Liver (tissue), 9 donors: ENCODE data around the gene DPYD. TPM values are rescaled to one million over a fixed set of nuclear protein-coding genes. Genes with fewer than 3 reads are reported as not detected.

Experiments
- DNase-seq: peaks from one replicate; pipeline ENCODE4 v3.0.0-alpha.2; 2017; ENCODE audit warnings: low spot score
- H3K27ac ChIP-seq, 2 donors: one replicate each; pipeline ENCODE4 v1.7.0; 2013; ENCODE audit warnings: inconsistent platforms in 2 of 2, low read length in 2 of 2, control low read depth in 1 of 2, low read depth in 1 of 2, mild to moderate bottlenecking in 1 of 2
- H3K27me3 ChIP-seq, 4 donors: one replicate each; pipeline versions ENCODE4 v1.6.1 to v1.7.0; 2013; ENCODE audit warnings: low read length in 3 of 4, inconsistent platforms in 1 of 4, mild to moderate bottlenecking in 1 of 4, moderate library complexity in 1 of 4; ENCODE audit not compliant: control insufficient read depth in 4 of 4, insufficient read depth in 4 of 4
- H3K36me3 ChIP-seq, 4 donors: one replicate each; pipeline versions ENCODE4 v1.6.1 to v1.7.0; 2013; ENCODE audit warnings: low read length in 3 of 4, mild to moderate bottlenecking in 3 of 4, low read depth in 1 of 4, moderate library complexity in 1 of 4; ENCODE audit not compliant: control insufficient read depth in 4 of 4, insufficient read depth in 3 of 4
- H3K4me1 ChIP-seq, 4 donors: one replicate each; pipeline versions ENCODE4 v1.6.1 to v1.7.0; 2013; ENCODE audit warnings: low read length in 3 of 4, mild to moderate bottlenecking in 3 of 4, moderate library complexity in 1 of 4; ENCODE audit not compliant: control insufficient read depth in 4 of 4, insufficient read depth in 4 of 4
- H3K4me3 ChIP-seq, 3 donors: one replicate each; pipeline versions ENCODE4 v1.6.1 to v1.7.0; 2013; ENCODE audit warnings: low read length in 3 of 3, control low read depth in 1 of 3, low read depth in 1 of 3, mild to moderate bottlenecking in 1 of 3
- H3K9ac ChIP-seq, 2 donors: one replicate each; pipeline ENCODE4 v1.7.0; 2013; ENCODE audit warnings: low read length in 2 of 2, mild to moderate bottlenecking in 2 of 2, moderate library complexity in 2 of 2, control low read depth in 1 of 2, low read depth in 1 of 2
- H3K9me3 ChIP-seq, 4 donors: one replicate each; pipeline versions ENCODE4 v1.6.1 to v1.7.0; 2013; ENCODE audit warnings: low read length in 3 of 4; ENCODE audit not compliant: control insufficient read depth in 4 of 4
- EGR1 ChIP-seq, 2 donors: IDR thresholded peaks; 2 replicates each; pipeline ENCODE4 v1.6.1; 2016 to 2018; ENCODE audit warnings: antibody characterized with exemption in 2 of 2, low read depth in 2 of 2
- FOXA1 ChIP-seq: IDR thresholded peaks from 2 replicates; pipeline ENCODE4 v1.6.1; 2016; ENCODE audit warnings: antibody characterized with exemption
- FOXA2 ChIP-seq: IDR thresholded peaks from 2 replicates; pipeline ENCODE4 v1.6.1; 2016; ENCODE audit warnings: antibody characterized with exemption
- GABPA ChIP-seq, 2 donors: IDR thresholded peaks in 1 of 2; conservative IDR thresholded peaks in 1 of 2; 2 replicates each; pipeline ENCODE4 v1.6.1; 2016; ENCODE audit warnings: antibody characterized with exemption in 2 of 2, mild to moderate bottlenecking in 1 of 2, moderate library complexity in 1 of 2
- HNF4A ChIP-seq, 2 donors: conservative IDR thresholded peaks; 2 replicates each; pipeline ENCODE4 v1.6.1; 2016; ENCODE audit warnings: antibody characterized with exemption in 2 of 2, mild to moderate bottlenecking in 2 of 2
- HNF4G ChIP-seq: IDR thresholded peaks from 2 replicates; pipeline ENCODE4 v1.6.1; 2016; ENCODE audit warnings: antibody characterized with exemption
- JUND ChIP-seq, 2 donors: IDR thresholded peaks; 2 replicates each; pipeline ENCODE4 v1.6.1; 2016; ENCODE audit warnings: antibody characterized with exemption in 2 of 2
- NR2F2 ChIP-seq: IDR thresholded peaks from 2 replicates; pipeline ENCODE4 v1.6.1; 2016; ENCODE audit warnings: antibody characterized with exemption
- RAD21 ChIP-seq, 2 donors: IDR thresholded peaks; 2 replicates each; pipeline ENCODE4 v1.6.1; 2016; ENCODE audit warnings: antibody characterized with exemption in 2 of 2, mild to moderate bottlenecking in 2 of 2
- RXRA ChIP-seq, 2 donors: IDR thresholded peaks; 2 replicates each; pipeline ENCODE4 v1.6.1; 2017 to 2018; ENCODE audit warnings: antibody characterized with exemption in 2 of 2, mild to moderate bottlenecking in 1 of 2
- SP1 ChIP-seq: IDR thresholded peaks from 2 replicates; pipeline ENCODE4 v1.6.1; 2018; ENCODE audit warnings: antibody characterized with exemption, mild to moderate bottlenecking
- TAF1 ChIP-seq: conservative IDR thresholded peaks from 2 replicates; pipeline ENCODE4 v1.6.1; 2016; ENCODE audit warnings: antibody characterized with exemption, mild to moderate bottlenecking
- YY1 ChIP-seq: IDR thresholded peaks from 2 replicates; pipeline ENCODE4 v1.6.1; 2016; ENCODE audit warnings: antibody characterized with exemption, mild to moderate bottlenecking
- WGBS: extraction: QIAGEN DNeasy Blood & Tissue Kit; methylation state at CpG from one replicate; pipeline ENCODE4 v1.1.7; 2013; 5-methylcytosine and 5-hydroxymethylcytosine counted together
- polyA plus RNA-seq, 2 donors: library from polyadenylated mRNA; stranded (reverse) in 1 of 2; unstranded in 1 of 2; fragments of 200-250 nt in 1 of 2; fragments of >200 nt in 1 of 2; fragmentation: Nextera tagmentation in 1 of 2; extraction: Ambion mirVana in 1 of 2; gene quantifications; one replicate each; pipeline versions ENCODE4 v1.2.1 to v1.2.3, GENCODE V29; 2013 to 2015
- total RNA-seq, 2 donors: library from RNA; depleted of rRNA; stranded (reverse); fragments of >200 nt; gene quantifications; one replicate each; pipeline ENCODE4 v1.2.3, GENCODE V29; 2014
- TF ChIP-seq, protein P1 (sequence below): IDR thresholded peaks from 2 replicates; pipeline ENCODE4 v1.6.1; 2016; ENCODE audit warnings: antibody characterized with exemption, mild to moderate bottlenecking
- TF ChIP-seq, protein P2 (sequence below): IDR thresholded peaks from 2 replicates; pipeline ENCODE4 v1.6.1; 2016; ENCODE audit warnings: antibody characterized with exemption
- TF ChIP-seq, protein P3 (sequence below): fragments of 150-350 bp; IDR thresholded peaks from 2 replicates; pipeline ENCODE4 v1.5.1; 2017; ENCODE audit warnings: improper control_type of control experiment, low read depth, low read length; ENCODE audit not compliant: missing input control
- TF ChIP-seq, protein P4 (sequence below): IDR thresholded peaks from 2 replicates; pipeline ENCODE4 v1.6.1; 2016; ENCODE audit warnings: antibody characterized with exemption
- TF ChIP-seq, protein P5 (sequence below): IDR thresholded peaks from 2 replicates; pipeline ENCODE4 v1.6.1; 2016; ENCODE audit warnings: antibody characterized with exemption
- donor health status: healthy.
- donor health status: healthy.
- donor health status: healthy.
- donor health status: healthy.
- donor health status: healthy.

Gene DPYD
- total and polyA plus RNA-seq, 4 donors: 16.2 to 142 (median 47.0) TPM

DNA sequence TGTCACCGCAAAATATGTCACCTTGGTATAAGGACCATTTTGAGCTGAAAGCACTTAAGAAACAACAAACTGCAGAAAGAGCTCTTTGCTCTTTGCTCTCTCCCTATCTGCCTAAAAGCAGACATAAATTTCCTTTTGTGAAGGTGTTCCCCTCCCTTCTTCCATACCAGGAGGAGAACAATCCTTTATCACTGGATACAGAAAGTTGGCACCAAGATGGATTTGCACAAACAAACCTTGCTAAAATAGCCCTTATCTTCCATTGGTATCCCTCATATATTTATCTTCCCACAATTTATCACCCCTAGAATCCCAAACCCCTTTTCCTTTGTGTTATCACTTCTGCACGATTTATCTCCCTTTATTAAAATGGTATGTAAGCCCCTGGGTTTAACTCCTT lies 51.4 kb downstream of the DPYD start:
- Histone ChIP-seq H3K27me3 (no peaks in the 10 kb centered on the region), H3K27ac (no peak overlapping the region), H3K4me3 (no peak overlapping the region), H3K9ac (no peak overlapping the region), H3K9me3 (no peaks in the 10 kb centered on the region), H3K36me3 (peaks cover 0 to 5% (median under 1%) of the 10 kb centered on the region in 4 donors), H3K4me1 (no peaks in the 10 kb centered on the region)
- no peak for DNase-seq
- TF ChIP-seq FOXA2 (no peak), HNF4G (no peak), SP1 (no peak), HNF4A (conservative IDR thresholded peaks at IDR 0.05) (no peak), FOXA1 (no peak), RAD21 (IDR thresholded peaks at IDR 0.05) (no peak)
- TF ChIP-seq, protein P1, sequence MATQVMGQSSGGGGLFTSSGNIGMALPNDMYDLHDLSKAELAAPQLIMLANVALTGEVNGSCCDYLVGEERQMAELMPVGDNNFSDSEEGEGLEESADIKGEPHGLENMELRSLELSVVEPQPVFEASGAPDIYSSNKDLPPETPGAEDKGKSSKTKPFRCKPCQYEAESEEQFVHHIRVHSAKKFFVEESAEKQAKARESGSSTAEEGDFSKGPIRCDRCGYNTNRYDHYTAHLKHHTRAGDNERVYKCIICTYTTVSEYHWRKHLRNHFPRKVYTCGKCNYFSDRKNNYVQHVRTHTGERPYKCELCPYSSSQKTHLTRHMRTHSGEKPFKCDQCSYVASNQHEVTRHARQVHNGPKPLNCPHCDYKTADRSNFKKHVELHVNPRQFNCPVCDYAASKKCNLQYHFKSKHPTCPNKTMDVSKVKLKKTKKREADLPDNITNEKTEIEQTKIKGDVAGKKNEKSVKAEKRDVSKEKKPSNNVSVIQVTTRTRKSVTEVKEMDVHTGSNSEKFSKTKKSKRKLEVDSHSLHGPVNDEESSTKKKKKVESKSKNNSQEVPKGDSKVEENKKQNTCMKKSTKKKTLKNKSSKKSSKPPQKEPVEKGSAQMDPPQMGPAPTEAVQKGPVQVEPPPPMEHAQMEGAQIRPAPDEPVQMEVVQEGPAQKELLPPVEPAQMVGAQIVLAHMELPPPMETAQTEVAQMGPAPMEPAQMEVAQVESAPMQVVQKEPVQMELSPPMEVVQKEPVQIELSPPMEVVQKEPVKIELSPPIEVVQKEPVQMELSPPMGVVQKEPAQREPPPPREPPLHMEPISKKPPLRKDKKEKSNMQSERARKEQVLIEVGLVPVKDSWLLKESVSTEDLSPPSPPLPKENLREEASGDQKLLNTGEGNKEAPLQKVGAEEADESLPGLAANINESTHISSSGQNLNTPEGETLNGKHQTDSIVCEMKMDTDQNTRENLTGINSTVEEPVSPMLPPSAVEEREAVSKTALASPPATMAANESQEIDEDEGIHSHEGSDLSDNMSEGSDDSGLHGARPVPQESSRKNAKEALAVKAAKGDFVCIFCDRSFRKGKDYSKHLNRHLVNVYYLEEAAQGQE: no peak
- TF ChIP-seq, protein P2, sequence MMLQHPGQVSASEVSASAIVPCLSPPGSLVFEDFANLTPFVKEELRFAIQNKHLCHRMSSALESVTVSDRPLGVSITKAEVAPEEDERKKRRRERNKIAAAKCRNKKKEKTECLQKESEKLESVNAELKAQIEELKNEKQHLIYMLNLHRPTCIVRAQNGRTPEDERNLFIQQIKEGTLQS: no peak
- TF ChIP-seq, protein P3, sequence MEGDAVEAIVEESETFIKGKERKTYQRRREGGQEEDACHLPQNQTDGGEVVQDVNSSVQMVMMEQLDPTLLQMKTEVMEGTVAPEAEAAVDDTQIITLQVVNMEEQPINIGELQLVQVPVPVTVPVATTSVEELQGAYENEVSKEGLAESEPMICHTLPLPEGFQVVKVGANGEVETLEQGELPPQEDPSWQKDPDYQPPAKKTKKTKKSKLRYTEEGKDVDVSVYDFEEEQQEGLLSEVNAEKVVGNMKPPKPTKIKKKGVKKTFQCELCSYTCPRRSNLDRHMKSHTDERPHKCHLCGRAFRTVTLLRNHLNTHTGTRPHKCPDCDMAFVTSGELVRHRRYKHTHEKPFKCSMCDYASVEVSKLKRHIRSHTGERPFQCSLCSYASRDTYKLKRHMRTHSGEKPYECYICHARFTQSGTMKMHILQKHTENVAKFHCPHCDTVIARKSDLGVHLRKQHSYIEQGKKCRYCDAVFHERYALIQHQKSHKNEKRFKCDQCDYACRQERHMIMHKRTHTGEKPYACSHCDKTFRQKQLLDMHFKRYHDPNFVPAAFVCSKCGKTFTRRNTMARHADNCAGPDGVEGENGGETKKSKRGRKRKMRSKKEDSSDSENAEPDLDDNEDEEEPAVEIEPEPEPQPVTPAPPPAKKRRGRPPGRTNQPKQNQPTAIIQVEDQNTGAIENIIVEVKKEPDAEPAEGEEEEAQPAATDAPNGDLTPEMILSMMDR: no peak
- 40% methylated on average over 2 of the region's 2 CpGs for WGBS

DNA sequence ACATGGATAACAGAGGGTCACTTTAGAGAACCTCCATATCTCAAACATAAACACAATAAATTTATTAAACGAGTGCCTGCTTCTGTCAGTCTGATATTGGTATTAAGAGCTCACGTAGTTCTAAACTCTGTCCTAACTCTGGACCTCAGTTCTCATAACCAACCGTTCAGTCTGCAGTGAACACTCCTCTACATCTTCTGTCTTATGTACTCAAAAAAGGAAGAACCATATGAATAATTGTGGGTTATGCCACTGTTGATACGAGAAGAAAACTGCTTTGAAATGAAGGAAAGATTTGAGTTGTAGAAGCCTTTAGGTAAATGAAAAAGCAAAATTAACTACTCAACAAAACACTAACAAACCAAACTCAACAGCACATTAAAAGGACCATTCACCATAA lies 53.7 kb downstream of the DPYD start:
- no peak overlapping the region for H3K4me3 ChIP-seq
- H3K27me3 ChIP-seq: no peaks in the 10 kb centered on the region
- TF ChIP-seq, protein P2: no peak
- TF ChIP-seq, protein P4, sequence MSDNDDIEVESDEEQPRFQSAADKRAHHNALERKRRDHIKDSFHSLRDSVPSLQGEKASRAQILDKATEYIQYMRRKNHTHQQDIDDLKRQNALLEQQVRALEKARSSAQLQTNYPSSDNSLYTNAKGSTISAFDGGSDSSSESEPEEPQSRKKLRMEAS: no peak
- no peak for TF ChIP-seq FOXA2
- TF ChIP-seq SP1: no peak
- no peak for TF ChIP-seq EGR1 (IDR thresholded peaks at IDR 0.05; ENCODE audit: low read depth in 2 of 2)
- no peak for TF ChIP-seq GABPA (IDR thresholded peaks at IDR 0.05 in 1 of 2, conservative IDR thresholded peaks at IDR 0.05 in 1 of 2)
- TF ChIP-seq HNF4A (conservative IDR thresholded peaks at IDR 0.05): no peak
- TF ChIP-seq FOXA1: no peak
- no peak for TF ChIP-seq RXRA (IDR thresholded peaks at IDR 0.05)
- TF ChIP-seq NR2F2: no peak
- TF ChIP-seq, protein P5, sequence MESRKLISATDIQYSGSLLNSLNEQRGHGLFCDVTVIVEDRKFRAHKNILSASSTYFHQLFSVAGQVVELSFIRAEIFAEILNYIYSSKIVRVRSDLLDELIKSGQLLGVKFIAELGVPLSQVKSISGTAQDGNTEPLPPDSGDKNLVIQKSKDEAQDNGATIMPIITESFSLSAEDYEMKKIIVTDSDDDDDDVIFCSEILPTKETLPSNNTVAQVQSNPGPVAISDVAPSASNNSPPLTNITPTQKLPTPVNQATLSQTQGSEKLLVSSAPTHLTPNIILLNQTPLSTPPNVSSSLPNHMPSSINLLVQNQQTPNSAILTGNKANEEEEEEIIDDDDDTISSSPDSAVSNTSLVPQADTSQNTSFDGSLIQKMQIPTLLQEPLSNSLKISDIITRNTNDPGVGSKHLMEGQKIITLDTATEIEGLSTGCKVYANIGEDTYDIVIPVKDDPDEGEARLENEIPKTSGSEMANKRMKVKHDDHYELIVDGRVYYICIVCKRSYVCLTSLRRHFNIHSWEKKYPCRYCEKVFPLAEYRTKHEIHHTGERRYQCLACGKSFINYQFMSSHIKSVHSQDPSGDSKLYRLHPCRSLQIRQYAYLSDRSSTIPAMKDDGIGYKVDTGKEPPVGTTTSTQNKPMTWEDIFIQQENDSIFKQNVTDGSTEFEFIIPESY: no peak
- no peak for TF ChIP-seq JUND (IDR thresholded peaks at IDR 0.05)
- TF ChIP-seq HNF4G: no peak
- TF ChIP-seq TAF1: no peak
- TF ChIP-seq, protein P1: no peak
- TF ChIP-seq YY1: no peak
- no peak overlapping the region for H3K9ac ChIP-seq
- 97% methylated on average over 4 of the region's 4 CpGs for WGBS
- no peaks in the 10 kb centered on the region for H3K9me3 ChIP-seq
- H3K4me1 ChIP-seq: no peaks in the 10 kb centered on the region
- H3K27ac ChIP-seq: no peak overlapping the region
- H3K36me3 ChIP-seq: peaks cover 0 to 2% (median under 1%) of the 10 kb centered on the region in 4 donors
- DNase-seq: no peak
